Stimulated activated CD4-positive, alpha-beta T cell treated with anti-CD3 and anti-CD28 coated beads, Interleukin-4, amount 100 ng/mL, for 4 hours (primary cell): ENCODE measurements around the gene NELFE.
"Not testable (repeated sequence)": the region's sequence is repeated elsewhere in the genome, so short reads cannot be mapped to it uniquely, and the experiment has no call there.

Source experiments
- DNase-seq, 2 experiments: peaks; one replicate each; pipeline ENCODE4 v3.0.0-alpha.2; 2020

Gene NELFE

GRCh38 chr6:31911826-31912585 lies 46.8 kb downstream of the NELFE start:
- DNase-seq, result no peak

- not testable (repeated sequence) for DNase-seq
Observed at GRCh38 chr6:31909298-31909697, 49.5 kb downstream of the NELFE start.

GRCh38 chr6:31908791-31909190 lies 50.0 kb downstream of the NELFE start:
- no peak for DNase-seq

GRCh38 chr6:31908255-31908654 lies 50.5 kb downstream of the NELFE start:
- DNase-seq, result not testable (repeated sequence)

GRCh38 chr6:31907158-31907813 lies 51.5 kb downstream of the NELFE start:
- DNase-seq, result no peak

- not testable (repeated sequence) for DNase-seq
Observed at GRCh38 chr6:31906727-31907126, 52.0 kb downstream of the NELFE start.

GRCh38 chr6:31906122-31906521 lies 52.6 kb downstream of the NELFE start:
- no peak for DNase-seq

- DNase-seq, result no peak
Observed at GRCh38 chr6:31905041-31905440, 53.7 kb downstream of the NELFE start.

- no peak for DNase-seq
Observed at GRCh38 chr6:31903957-31904356, 54.8 kb downstream of the NELFE start.
